Natural killer cell (primary cell): Measurements from ENCODE around the gene PHF1. TPM values are rescaled to one million over a fixed set of nuclear protein-coding genes. Genes with fewer than 3 reads are reported as not detected.

Experiments
- ATAC-seq, 3 donors: fragments of 150-1000 bp in 2 of 3; fragments of 200-7000 bp in 1 of 3; cut with Tn5 transposase; 1 replicate in 1 of 3; 2 replicates in 2 of 3; pipeline ENCODE4 v1.10.0; 2021; ENCODE audit warnings: mild to moderate bottlenecking in 2 of 3, moderate library complexity in 2 of 3
- DNase-seq, 2 donors: peaks; one replicate each; pipeline versions ENCODE4 v3.0.0 to v3.0.0-alpha.2; 2013 to 2021; ENCODE audit warnings: mixed read lengths in 1 of 2
- H3K27ac ChIP-seq: one replicate; pipeline ENCODE4 v1.5.1; 2013; ENCODE audit warnings: mild to moderate bottlenecking, low read length
- H3K27me3 ChIP-seq: one replicate; pipeline ENCODE4 v1.6.1; 2013; ENCODE audit warnings: low read length; ENCODE audit not compliant: control insufficient read depth, insufficient read depth
- H3K36me3 ChIP-seq: one replicate; pipeline ENCODE4 v1.6.1; 2013; ENCODE audit warnings: low read length; ENCODE audit not compliant: control insufficient read depth, insufficient read depth
- H3K4me1 ChIP-seq: one replicate; pipeline ENCODE4 v1.6.1; 2013; ENCODE audit warnings: low read length; ENCODE audit not compliant: control insufficient read depth, insufficient read depth
- H3K4me3 ChIP-seq: one replicate; pipeline ENCODE4 v1.5.1; 2013; ENCODE audit warnings: low read length
- H3K9me3 ChIP-seq: one replicate; pipeline ENCODE4 v1.6.1; 2013; ENCODE audit warnings: low read length; ENCODE audit not compliant: control insufficient read depth, insufficient read depth
- H3K27ac Mint-ChIP-seq, 2 donors: one replicate each; pipeline ENCODE4 v1.8.0; 2022; ENCODE audit warnings: mild to moderate bottlenecking in 2 of 2, mixed read lengths in 2 of 2, moderate library complexity in 1 of 2
- H3K27me3 Mint-ChIP-seq, 2 donors: one replicate each; pipeline ENCODE4 v1.8.0; 2022; ENCODE audit warnings: low read depth in 2 of 2, mixed read lengths in 2 of 2
- H3K36me3 Mint-ChIP-seq: one replicate; pipeline ENCODE4 v1.8.0; 2022; ENCODE audit warnings: mixed read lengths
- H3K4me1 Mint-ChIP-seq, 2 donors: one replicate each; pipeline ENCODE4 v1.8.0; 2022; ENCODE audit warnings: mixed read lengths in 2 of 2
- H3K4me3 Mint-ChIP-seq: one replicate; pipeline ENCODE4 v1.8.0; 2022; ENCODE audit warnings: mild to moderate bottlenecking, moderate library complexity, mixed read lengths
- H3K9me3 Mint-ChIP-seq, 2 donors: one replicate each; pipeline ENCODE4 v1.8.0; 2022; ENCODE audit warnings: mixed read lengths in 2 of 2
- WGBS: methylation state at CpG from one replicate; pipeline ENCODE4 v1.1.7; 2013; ENCODE audit warnings: missing lambda C conversion rate; ENCODE audit not compliant: insufficient coverage; 5-methylcytosine and 5-hydroxymethylcytosine counted together
- intact Hi-C: fragments of 100-400 bp; cut with micrococcal nuclease; formaldehyde crosslinking; loops from one replicate; pipeline ENCODE4 v1.14.2; 2022
- total RNA-seq, 4 donors: library from RNA; stranded (reverse); fragments of 120-200 nt in 1 of 4; gene quantifications; one replicate each; pipeline versions ENCODE4 v1.2.3 to v1.2.4, GENCODE V29; 2013 to 2022
- TF ChIP-seq, protein P1 (sequence below): fragments of 200-600 bp; IDR thresholded peaks from one replicate; pipeline ENCODE4 v1.8.0; 2022; ENCODE audit warnings: antibody characterized with exemption

The PHF1 gene
- total RNA-seq, 3 donors from 2014 or later (not counting 1 experiment from before 2014, with no cell fraction given) = 262 to 392 (median 322) TPM

DNA sequence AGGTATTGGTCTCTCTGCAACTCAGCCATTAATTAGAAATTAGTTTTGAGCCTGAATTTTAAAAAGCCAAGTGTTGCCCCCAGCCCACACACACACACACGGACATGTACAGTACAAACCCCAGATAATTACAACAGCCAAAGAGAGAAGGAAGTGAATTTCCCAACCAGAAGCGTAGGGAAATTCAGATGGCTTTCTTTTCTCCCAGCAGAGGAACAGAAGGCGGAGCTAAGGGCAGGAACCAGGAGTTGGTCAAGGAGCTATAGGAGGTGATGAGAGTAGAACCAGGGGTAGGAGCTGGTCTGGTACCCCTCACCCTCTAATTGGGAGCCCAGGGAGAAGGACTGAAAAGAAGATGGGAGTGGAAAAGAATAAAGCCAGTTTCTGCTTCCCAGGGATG, 39.6 kb downstream of the PHF1 start:
- H3K36me3 ChIP-seq = peaks cover 4% of the 10 kb centered on the region
- Mint-ChIP-seq H3K9me3 (no peaks in the 10 kb centered on the region), H3K36me3 (no peaks in the 10 kb centered on the region), H3K4me3 (no peak overlapping the region), H3K27me3 (no peaks in the 10 kb centered on the region), H3K4me1 (peaks cover 26 to 55% of the 10 kb centered on the region in 2 donors), H3K27ac (no peak overlapping the region)
- TF ChIP-seq, protein P1, sequence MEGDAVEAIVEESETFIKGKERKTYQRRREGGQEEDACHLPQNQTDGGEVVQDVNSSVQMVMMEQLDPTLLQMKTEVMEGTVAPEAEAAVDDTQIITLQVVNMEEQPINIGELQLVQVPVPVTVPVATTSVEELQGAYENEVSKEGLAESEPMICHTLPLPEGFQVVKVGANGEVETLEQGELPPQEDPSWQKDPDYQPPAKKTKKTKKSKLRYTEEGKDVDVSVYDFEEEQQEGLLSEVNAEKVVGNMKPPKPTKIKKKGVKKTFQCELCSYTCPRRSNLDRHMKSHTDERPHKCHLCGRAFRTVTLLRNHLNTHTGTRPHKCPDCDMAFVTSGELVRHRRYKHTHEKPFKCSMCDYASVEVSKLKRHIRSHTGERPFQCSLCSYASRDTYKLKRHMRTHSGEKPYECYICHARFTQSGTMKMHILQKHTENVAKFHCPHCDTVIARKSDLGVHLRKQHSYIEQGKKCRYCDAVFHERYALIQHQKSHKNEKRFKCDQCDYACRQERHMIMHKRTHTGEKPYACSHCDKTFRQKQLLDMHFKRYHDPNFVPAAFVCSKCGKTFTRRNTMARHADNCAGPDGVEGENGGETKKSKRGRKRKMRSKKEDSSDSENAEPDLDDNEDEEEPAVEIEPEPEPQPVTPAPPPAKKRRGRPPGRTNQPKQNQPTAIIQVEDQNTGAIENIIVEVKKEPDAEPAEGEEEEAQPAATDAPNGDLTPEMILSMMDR = no peak
- 91% methylated on average over 3 of the region's 3 CpGs for WGBS
- H3K4me1 ChIP-seq = peaks cover 23% of the 10 kb centered on the region
- no peaks in the 10 kb centered on the region for H3K27me3 ChIP-seq
- H3K9me3 ChIP-seq = no peaks in the 10 kb centered on the region
- no peak for DNase-seq
- no peak overlapping the region for H3K27ac ChIP-seq
- ATAC-seq = no peak
- intact Hi-C loops = loop anchor here (5.0 to 10.0 kb wide), 2 partner anchors 33 to 124 kb away; partner anchors contain the start of gene CUTA
- no peak overlapping the region for H3K4me3 ChIP-seq

DNA sequence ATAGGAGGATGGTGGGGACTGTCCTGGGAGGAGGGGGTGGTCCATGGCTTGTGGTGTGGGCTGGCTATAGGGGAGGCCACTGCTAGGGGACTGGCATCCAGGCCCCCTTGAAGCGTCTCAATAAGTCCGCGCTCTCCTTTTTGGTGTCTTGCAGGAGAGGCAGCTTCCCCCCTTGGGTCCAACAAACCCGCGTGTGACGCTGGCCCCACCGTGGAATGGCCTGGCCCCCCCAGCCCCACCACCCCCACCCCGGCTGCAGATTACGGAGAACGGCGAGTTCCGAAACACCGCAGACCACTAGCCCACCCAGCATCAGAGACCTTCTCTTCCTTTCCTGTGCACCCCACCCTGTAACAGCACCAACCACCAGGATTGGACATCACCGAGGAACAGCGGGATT, 40.8 kb downstream of the PHF1 start:
- no peak for DNase-seq
- H3K27me3 Mint-ChIP-seq = no peaks in the 10 kb centered on the region
- H3K9me3 Mint-ChIP-seq = no peaks in the 10 kb centered on the region
- Histone ChIP-seq H3K27me3 (no peaks in the 10 kb centered on the region), H3K4me3 (no peak overlapping the region), H3K9me3 (no peaks in the 10 kb centered on the region), H3K27ac (no peak overlapping the region), H3K4me1 (peaks cover 23% of the 10 kb centered on the region), H3K36me3 (peaks cover 2% of the 10 kb centered on the region)
- H3K27ac Mint-ChIP-seq = peak overlapping the region in 1 of 2 donors; percentile 98
- TF ChIP-seq, protein P1 = no peak
- no peak overlapping the region for H3K4me3 Mint-ChIP-seq
- ATAC-seq = no peak
- H3K36me3 Mint-ChIP-seq = no peaks in the 10 kb centered on the region
- WGBS = 96% methylated on average over 14 of the region's 15 CpGs
- peaks cover 28 to 62% of the 10 kb centered on the region in 2 donors for H3K4me1 Mint-ChIP-seq
- intact Hi-C loops = loop anchor here (5.0 to 10.0 kb wide), 2 partner anchors 34 to 123 kb away; partner anchors contain the start of gene CUTA

DNA sequence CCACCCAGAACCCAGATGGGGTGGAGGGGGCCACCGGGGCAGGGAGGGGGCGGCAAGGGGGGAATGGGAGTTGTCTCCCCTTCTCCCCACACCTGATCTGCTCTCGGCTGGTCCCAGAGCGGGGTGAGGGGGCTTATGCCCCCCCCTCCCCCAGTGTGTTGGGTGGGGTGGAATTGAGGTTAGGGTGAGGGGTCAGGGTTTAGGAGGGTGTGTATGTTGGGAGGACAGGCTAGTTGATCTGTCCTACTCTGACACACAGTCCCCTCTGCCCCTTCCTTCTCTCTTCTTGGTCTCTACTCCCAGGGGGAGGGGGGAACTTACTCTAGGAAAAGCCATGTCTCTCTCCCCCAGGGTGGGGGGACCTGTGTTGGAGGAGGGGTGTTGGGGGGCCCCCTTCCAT, 41.7 kb downstream of the PHF1 start:
- H3K27ac Mint-ChIP-seq = peak overlapping the region in 1 of 2 donors; percentile 98
- no peak overlapping the region for H3K4me3 ChIP-seq
- no CpG with 5 or more reads among the region's 4 CpGs for WGBS

More for the DNA sequence above, 41.7 kb downstream of the PHF1 start:
- TF ChIP-seq, protein P1 = no peak
- peaks cover 23% of the 10 kb centered on the region for H3K4me1 ChIP-seq
- H3K27me3 ChIP-seq = no peaks in the 10 kb centered on the region
- H3K27ac ChIP-seq = no peak overlapping the region
- no peak overlapping the region for H3K4me3 Mint-ChIP-seq
- ATAC-seq (no peak), DNase-seq (no peak)
- no peaks in the 10 kb centered on the region for H3K36me3 Mint-ChIP-seq
- no peaks in the 10 kb centered on the region for H3K36me3 ChIP-seq
- H3K9me3 ChIP-seq = no peaks in the 10 kb centered on the region
- H3K4me1 Mint-ChIP-seq = peaks cover 28 to 60% of the 10 kb centered on the region in 2 donors
- intact Hi-C loops = loop anchor here (5.0 to 10.0 kb wide), 2 partner anchors 35 to 122 kb away; partner anchors contain the start of gene CUTA
- no peaks in the 10 kb centered on the region for H3K9me3 Mint-ChIP-seq
- H3K27me3 Mint-ChIP-seq = no peaks in the 10 kb centered on the region
